Pulmonary artery endothelial cell (primary cell): ENCODE results near the gene CYLD. TPM values are rescaled to one million over a fixed set of nuclear protein-coding genes. Genes with fewer than 3 reads are reported as not detected.

Experiments used
- DNase-seq: peaks from one replicate; pipeline ENCODE4 v3.0.0-alpha.2; 2011; ENCODE audit warnings: low read depth, low spot score
- total RNA-seq: library from RNA; depleted of rRNA; stranded (reverse); fragments of >200 nt; gene quantifications from 2 replicates; pipeline ENCODE4 v1.2.3, GENCODE V29; 2014

The CYLD gene
- total RNA-seq, 1 donor from 2014 or later, result 24.7 TPM

- no peak for DNase-seq
Observed at GRCh38 chr16:50778284-50779163, 36.6 kb downstream of the CYLD start.

GRCh38 chr16:50781043-50781442 lies 39.2 kb downstream of the CYLD start:
- DNase-seq, result no peak

GRCh38 chr16:50781518-50781917 lies 39.6 kb downstream of the CYLD start:
- no peak for DNase-seq

- no peak for DNase-seq
Observed at GRCh38 chr16:50789757-50790156, 47.9 kb downstream of the CYLD start.

GRCh38 chr16:50791522-50791921 lies 49.6 kb downstream of the CYLD start:
- no peak for DNase-seq

GRCh38 chr16:50796829-50797228 lies 54.9 kb downstream of the CYLD start:
- DNase-seq, result no peak

- no peak for DNase-seq
Observed at GRCh38 chr16:50797456-50797855, 55.6 kb downstream of the CYLD start.

- no peak for DNase-seq
Observed at GRCh38 chr16:50800074-50800473, 58.2 kb downstream of the CYLD start.

GRCh38 chr16:50801036-50801435 lies 59.1 kb downstream of the CYLD start:
- no peak for DNase-seq

- no peak for DNase-seq
Observed at GRCh38 chr16:50802000-50802399, 60.1 kb downstream of the CYLD start.

- no peak for DNase-seq
Observed at GRCh38 chr16:50802961-50803360, 61.1 kb downstream of the CYLD start.

- DNase-seq, result no peak
Observed at GRCh38 chr16:50804290-50804907, 62.5 kb downstream of the CYLD start.

GRCh38 chr16:50806099-50807062 lies 64.5 kb downstream of the CYLD start:
- peak; percentile 71 for DNase-seq

GRCh38 chr16:50808929-50809538 lies 67.1 kb downstream of the CYLD start:
- no peak for DNase-seq

GRCh38 chr16:50809561-50809960 lies 67.7 kb downstream of the CYLD start:
- DNase-seq, result no peak

- no peak for DNase-seq
Observed at GRCh38 chr16:50810241-50810965, 68.5 kb downstream of the CYLD start.

- DNase-seq, result no peak
Observed at GRCh38 chr16:50812046-50812445, 70.2 kb downstream of the CYLD start.

- DNase-seq, result no peak
Observed at GRCh38 chr16:50812876-50813466, 71.1 kb downstream of the CYLD start.

GRCh38 chr16:50814052-50814451 lies 72.2 kb downstream of the CYLD start:
- no peak for DNase-seq

- DNase-seq, result no peak
Observed at GRCh38 chr16:50814541-50814940, 72.7 kb downstream of the CYLD start.
